ENCODE results near the gene TMEM25. TPM values are rescaled to one million over a fixed set of nuclear protein-coding genes. Genes with fewer than 3 reads are reported as not detected.

The TMEM25 gene
- total RNA-seq, 1 donor from 2014 or later: 29.6 TPM

Other genes starting within 250 kb of the TMEM25 start
- not detected in 2 replicates for gene CD3E, start 226.5 kb upstream of the TMEM25 start, total RNA-seq
- not detected in 2 replicates for gene CD3D, start 188.5 kb upstream of the TMEM25 start, total RNA-seq
- gene CD3G, start 186.8 kb upstream of the TMEM25 start, total RNA-seq: not detected in 2 replicates
- 32.5 and 43.3 TPM in 2 replicates for gene UBE4A, start 171.6 kb upstream of the TMEM25 start, total RNA-seq
- 46.4 and 58.9 TPM in 2 replicates for gene ATP5MG, start 129.6 kb upstream of the TMEM25 start, total RNA-seq
- gene KMT2A, start 94.7 kb upstream of the TMEM25 start, total RNA-seq: 34.4 and 49.6 TPM in 2 replicates
- 2.5 and 3.2 TPM in 2 replicates for gene TTC36, start 3.7 kb upstream of the TMEM25 start, total RNA-seq
- 18.7 and 23.3 TPM in 2 replicates for gene IFT46, start 34.7 kb downstream of the TMEM25 start, total RNA-seq
- gene ARCN1, start 41.2 kb downstream of the TMEM25 start, total RNA-seq: 102 and 180 TPM in 2 replicates
- gene PHLDB1, start 76.4 kb downstream of the TMEM25 start, total RNA-seq: 38.8 and 47.8 TPM in 2 replicates
- not detected in 2 replicates for gene TREH, start 148.5 kb downstream of the TMEM25 start, total RNA-seq

All from dermis blood vessel endothelial cell (primary cell).